Hematopoietic multipotent progenitor cell treated with erythropoietin and hydrocortisone succinate and interleukin-3 and kit ligand, for 15 days (in vitro differentiated cells): ENCODE data around the gene MAPRE3.

ENCODE experiments used
- DNase-seq: peaks from one replicate; pipeline ENCODE4 v3.0.0-alpha.2; 2015; ENCODE audit warnings: low spot score

Gene MAPRE3

DNA sequence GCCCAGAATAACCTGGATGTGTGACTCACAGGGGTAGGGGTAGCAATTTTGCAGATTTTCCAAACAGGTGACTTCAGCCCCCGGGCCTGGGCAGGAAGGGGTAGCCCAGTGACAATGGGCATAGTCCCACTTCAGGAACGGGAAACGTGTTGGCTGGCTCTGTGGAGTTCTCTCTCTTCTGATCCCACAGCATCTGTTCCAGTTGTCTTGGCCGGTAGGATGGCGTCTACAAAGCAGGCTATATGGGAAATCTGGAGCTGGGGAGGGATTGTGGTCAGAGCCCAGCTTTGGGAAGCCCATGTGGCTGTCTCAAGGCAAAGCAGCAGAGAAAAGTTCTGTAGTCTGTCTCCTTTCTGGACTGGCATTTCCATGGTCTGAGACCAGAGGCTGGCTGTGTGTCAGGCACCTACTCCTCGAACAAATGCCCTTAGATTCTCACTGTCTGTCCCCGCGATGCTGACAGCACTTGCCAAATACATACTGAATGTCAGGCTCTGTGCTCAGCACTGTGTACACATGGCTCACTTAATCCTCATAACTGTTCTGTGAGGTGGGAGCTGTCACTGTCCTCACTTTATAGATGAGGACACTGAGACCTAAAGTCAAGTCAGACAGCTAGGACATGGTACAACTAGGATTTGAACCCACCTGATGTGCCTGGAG is 44.5 kb downstream of the MAPRE3 start:
- DNase-seq = no peak

DNA sequence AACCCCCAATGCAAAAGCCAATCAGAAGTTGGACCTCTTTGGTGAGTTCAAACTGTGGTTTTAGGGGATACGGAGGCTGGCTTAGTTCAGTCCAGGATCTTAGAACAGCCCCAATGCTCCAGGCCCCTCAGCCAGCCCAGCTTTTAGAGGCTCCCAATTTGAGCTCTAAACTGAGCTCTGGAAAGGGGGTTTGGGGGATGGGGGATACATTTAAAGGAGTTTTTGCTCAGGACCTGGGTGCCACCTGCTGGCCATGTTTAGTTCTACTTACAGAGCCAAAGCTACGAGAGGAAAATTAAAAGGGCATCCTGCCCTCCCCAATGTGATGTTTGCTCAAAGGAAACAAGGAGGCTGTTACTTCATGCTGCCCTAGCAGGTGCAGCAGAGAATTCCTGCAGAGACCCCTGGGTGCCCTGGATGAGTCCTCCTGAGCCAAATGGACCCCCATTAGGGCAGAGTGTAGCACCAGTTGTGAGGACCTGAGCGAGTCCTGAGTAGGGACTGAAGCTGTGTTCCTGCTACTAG is 46.4 kb downstream of the MAPRE3 start:
- peak; percentile 47 for DNase-seq

DNA sequence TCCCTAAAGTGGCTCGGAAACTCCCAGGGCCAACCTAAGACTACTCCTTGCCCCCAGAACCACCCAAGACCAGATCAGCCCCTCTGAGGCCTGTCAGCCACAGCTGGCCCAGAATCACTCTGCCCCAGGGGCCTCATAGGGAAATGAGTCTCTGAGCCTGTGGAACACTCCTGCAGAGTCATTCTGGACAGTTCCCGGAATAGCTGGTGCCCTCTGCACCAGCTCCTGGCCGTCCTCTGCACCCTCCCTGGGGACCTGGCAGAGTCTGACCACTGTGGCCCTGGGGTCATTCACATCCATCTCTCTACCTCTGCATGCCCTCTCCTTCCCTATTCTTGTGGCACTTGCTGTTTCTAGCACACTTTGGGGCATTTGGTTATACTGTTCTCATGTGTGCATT is 47.7 kb downstream of the MAPRE3 start:
- no peak for DNase-seq

DNA sequence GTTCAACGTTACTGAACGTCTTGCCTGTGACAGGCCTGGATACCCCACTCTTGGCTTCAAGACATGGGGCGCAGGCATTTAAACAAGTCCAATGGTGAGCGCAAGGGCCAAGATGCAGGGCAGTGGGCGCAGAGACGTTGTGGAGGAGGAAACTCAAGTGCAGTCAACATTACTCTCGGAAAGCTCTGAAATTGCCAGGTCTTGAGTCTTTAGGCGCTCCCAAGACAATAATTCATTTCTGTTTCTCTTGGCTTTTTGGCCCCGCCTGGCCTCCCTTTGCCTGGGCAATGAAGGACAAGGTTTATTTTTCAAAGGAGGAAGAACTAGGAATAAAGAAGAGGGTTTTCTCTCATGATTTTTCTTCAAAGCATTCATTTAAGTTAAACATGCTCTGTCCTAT is 49.0 kb downstream of the MAPRE3 start:
- DNase-seq = no peak

DNA sequence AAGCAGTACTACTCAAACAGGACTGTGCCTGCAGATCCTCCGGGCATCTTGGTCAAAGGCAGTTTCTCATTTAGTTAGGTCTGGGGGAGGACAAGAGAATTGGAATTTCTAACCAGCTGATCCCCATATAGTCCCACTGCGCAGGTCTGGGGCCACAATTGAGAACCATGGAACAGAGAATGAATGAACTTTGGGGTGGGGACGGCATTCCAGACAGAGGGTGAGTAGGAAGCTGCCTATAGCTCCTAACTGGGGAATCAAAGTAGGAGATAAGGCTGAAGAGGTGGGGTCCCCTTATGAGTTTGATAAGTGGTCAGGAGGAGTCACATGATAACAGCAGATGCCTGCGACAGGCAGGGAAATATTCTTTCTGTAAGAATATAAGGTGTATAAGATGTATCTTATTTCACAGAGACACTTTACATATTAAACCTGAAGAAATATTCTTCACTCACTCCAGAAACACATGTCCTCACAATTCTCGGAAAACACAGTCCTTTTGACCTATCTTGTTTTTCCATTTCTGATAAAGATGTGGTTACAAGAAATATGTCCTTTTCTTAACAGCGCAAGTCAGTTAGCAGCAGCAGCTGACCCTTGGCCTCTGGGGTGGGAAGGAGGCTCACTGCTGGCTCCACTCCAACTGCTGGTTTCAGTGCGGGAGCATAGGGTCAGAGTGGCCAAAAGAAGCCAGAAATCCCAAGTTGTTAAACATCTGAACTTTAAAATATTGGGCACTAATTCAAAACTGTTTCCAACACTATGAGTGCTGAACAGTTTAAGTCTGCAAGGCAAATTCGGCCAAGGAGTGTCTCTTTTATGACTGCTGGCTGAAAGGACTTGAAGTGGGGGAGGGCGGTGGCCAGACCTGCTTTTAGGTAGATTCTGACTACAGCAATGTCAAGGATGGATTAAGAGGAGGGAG is 49.8 kb downstream of the MAPRE3 start:
- no peak for DNase-seq

DNA sequence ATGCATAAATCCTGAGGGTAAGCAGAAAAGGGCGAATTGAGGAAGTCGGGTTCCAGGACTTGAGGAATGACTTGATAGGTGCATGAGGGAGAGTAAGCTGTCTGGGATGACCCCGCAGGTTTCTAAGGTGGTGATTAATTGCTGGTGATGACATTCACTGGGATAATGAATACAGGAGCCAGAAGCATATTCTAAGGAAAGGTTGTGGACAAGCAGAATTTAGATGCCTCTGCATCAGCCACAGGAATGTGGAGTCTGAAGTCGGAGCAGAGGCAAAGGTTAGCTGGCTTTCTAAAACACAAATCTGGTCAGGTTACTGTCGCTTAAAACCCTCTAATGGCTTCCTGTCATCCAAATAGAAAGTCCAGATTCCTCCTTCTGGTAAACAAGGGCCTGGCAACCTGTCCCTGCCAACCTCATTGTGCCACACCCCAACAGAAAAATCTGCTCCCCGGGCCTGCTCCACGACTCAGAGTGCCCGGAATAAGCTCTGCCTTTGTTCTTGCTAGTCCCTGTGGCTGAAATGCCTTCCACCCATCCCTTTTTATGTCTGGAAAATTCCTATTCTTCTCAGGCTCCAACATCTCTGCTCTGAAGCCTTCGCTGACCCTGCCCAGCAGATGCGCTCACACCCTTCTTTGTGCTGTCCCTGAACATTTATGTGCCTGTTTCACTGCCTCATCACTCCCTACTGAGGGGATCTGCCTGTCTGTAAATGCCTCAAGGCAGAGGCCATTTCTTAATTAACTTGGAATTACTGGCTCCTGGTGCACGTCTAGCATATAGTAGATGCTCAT is 51.0 kb downstream of the MAPRE3 start:
- no peak for DNase-seq

DNA sequence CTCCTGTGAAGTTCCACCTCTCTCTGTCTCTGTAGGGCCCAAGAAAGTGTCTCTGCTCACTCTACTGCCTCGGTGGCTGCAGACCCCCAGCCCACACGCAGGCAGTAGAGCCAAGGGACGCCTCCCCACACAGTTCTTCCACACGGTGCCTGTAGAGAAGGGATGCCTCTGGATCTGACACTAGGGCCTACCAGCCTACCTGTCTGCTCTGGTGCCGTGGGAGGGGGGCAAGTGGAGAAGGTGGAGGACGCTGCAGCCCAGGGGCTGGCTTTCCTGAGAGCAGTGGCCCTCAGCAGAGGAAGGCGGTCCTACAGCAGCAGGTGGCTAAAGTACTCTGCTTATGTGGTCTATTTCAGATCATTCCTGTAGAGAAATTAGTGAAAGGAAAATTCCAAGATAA is 53.3 kb downstream of the MAPRE3 start:
- DNase-seq = no peak

DNA sequence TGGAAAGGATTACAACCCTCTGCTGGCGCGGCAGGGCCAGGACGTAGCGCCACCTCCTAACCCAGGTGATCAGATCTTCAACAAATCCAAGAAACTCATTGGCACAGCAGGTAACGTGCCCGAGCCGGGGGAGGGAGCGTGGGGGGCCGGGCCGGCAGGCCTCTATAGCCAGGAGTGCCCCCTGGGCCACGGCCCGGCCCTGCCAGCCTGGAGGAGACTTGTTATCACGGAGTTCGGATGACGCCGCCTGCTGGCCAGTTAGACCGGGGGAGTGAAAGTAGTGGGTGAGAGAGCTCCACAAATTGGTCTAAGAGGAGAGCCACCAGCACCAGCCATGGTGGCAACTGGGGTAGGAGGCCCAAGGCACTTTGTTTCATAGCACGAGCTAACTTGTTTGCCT is 53.8 kb downstream of the MAPRE3 start:
- DNase-seq = no peak

DNA sequence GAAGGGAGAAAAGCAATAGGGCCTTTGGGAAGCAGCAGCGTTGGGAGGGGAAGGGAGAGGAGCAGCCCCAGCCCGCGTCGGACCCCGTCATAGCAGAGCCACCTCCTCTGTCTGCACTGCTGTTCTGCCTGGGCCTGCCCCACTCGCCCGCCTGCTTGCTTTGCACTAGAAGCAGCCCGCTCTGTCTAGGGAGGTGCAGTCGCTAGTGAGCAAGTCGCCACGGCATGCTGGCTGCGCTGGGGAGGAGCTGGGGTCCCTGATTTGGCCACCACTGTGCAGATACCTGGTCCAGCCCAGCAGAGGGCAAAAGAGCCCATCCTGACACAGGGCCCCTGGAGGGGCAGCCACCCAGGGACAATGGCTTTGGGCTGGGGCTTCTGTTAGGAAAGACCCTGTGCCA is 54.4 kb downstream of the MAPRE3 start:
- no peak for DNase-seq

DNA sequence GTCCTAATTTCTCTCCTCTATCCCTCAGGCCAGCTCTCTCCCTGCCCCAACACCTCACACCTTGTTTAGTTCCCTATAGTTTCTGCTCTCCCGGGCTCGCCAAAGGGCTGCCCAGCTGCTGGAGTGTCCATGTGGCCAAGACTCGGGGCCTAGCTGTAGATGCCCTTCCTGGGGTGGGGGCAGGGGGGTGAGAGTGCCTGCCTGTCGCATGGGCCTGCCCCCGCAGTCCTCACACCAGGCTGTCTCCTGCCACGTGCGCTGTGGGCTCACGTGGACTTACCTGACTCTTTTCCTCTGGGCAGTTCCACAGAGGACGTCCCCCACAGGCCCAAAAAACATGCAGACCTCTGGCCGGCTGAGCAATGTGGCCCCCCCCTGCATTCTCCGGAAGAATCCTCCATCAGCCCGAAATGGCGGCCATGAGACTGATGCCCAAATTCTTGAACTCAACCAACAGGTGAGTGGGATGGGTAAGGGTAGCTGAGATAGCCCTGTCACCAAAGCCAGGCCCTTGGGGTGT is 54.9 kb downstream of the MAPRE3 start:
- DNase-seq = no peak

DNA sequence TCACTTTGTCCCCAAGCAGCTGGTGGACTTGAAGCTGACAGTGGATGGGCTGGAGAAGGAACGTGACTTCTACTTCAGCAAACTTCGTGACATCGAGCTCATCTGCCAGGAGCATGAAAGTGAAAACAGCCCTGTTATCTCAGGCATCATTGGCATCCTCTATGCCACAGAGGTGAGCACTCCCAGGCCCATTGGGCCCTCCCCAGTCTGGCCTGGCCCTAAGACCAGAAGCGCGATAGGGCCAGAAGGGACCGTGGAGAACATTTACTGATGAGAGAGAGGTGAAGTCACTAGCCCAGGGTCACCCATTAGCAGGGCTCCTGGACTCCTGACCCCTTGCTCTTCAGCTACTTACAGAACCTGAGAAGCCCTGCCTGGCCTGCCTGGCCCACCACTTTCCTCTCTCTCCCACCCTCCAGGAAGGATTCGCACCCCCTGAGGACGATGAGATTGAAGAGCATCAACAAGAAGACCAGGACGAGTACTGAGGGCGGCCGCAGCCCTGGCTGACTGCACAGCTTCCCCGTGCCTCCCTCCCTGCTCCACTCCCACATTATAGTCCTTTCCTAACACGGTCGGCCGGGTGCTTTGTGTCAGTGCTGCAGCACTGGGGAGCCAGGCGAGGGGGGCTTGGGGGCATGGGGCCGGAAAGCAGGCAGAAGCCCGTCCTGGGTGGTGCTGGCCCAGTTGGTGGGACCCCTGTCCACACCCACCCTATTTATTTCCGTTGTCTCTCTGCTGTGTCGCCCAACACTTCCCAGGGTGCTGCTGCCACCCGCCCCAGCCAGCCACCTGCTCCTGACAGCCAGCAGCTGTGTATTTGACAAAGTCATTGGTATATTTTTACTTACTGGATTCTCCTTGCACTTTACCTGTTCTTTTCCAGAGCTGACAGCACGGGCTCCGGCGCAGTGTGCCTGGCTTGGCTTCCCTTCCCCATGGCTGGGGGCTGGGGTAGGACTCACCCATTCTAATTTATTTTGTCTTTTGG is 55.7 kb downstream of the MAPRE3 start:
- DNase-seq = no peak

DNA sequence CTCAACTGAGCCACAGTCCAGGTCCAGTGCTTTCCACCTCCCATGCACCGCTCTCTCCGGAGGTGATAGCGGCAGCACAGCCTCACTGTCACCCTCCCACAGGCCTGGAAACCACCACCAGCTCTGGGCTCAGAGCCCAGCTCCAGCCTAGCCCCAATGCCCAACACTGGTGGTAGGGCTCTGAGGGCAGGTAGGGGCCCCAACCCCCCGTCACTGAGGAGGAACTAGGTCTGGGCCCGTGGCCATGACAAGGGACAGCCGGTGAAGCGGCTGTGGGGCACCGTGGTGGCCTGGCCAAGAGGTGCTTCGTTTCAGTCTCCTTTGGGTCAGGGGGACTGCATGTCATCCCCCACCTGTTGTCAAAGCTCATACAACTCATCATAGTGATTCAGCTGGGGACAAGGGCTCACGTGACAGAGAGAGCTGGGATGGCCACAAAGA is 56.8 kb downstream of the MAPRE3 start:
- DNase-seq = no peak

DNA sequence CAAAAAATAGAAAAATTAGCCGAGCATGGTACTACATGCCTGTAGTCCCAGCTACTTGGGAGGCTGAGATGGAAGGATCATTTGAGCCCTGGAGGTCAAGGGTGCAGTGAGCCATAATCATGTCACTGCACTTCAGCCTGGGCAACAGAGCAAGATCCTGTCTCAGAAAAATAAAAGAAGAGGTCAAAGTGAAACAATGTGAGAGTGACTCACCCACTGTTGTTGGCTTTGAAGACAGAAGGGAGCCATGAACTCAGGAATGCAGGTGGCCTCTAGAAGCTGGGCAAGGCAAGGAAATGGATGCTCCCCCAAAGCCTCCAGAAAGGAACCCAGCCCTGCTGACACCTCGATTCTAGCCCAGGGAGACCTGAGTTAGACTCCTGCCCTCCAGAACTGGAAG is 58.6 kb downstream of the MAPRE3 start:
- DNase-seq = no peak

DNA sequence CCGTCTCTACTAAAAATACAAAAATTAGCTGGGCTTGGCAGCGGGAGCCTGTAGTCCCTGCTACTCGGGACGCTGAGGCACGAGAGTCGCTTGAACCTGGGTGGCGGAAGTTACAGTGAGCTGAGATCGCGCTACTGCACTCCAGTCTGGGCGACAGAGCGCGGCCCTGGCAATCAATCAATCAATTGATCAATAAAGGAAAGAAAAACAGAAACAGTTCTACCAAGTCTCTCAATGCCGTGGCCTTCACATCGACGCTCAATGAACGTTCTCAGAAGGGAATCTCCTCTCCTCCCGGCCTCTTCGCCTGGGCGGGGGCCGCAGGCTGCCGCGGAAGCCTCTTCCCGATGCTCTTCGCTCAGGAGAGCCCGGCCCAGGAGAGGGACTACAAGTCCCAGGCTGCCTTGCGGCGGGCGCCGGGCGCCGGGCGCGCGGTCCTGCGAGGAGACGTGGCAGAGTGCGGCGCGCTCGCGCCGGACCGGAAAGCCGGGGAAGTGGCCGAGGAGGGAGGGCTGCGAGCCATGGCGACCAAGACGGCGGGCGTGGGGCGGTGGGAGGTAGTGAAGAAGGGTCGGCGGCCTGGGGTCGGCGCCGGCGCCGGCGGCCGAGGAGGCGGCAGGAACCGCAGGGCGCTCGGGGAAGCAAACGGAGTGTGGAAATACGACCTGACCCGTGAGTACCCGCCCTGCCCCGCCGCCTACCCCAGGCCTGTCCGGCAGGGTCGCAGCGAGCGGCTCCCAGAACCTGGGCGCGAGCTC is 62.2 kb downstream of the MAPRE3 start, which contains the start of gene TMEM214:
TSS of gene TMEM214 (plus strand) at position 471 of the 758 bp plus-strand sequence. CDS start at position 522, 51 bp downstream.
- peak; percentile 77 for DNase-seq

DNA sequence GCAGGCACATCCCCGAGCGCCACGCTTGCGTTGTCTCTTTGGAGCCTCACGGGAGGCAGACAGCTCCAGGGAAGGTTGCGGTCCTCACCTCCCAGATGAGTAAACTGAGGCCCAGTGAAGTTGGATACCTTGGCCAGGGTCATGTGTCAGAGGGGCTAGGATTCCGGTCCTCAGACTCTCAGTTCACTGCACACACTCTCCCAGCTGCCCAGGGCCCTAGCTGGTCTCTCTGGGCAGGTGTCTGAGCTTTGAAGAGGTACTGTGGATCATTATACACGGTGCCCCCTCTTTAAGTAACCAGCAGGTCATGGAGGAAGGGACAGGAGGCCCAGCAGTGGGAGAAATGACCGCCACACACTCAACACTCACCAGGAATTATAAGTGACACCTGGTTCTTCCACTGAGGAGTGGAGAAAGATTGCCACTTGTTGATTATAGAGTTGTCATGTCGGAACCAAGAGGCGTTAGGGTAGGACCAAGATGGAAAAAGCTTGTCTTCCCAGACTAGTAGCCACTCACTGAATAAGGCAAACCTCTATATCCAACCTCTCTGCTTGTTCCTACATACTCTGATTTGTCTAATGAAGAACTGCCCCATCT is 62.9 kb downstream of the MAPRE3 start:
- no peak for DNase-seq

DNA sequence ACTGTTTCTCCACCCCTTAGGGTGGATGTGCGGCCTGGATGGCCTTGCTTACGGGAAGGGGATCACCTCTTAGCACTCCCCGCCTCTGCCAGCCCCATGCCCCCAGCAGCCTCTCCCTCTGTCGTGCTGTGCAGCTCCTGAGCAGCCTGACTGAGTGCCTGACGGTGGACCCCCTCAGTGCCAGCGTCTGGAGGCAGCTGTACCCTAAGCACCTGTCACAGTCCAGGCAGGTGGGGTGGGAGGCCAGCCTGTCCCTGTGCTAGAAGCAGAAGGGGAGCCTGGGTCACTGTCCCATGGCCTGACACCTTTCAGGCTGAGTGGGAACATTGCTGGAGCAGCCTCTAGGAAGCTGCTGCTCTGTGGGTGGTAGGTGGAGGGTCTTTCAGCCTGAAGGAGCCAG is 67.6 kb downstream of the MAPRE3 start:
- DNase-seq = no peak

DNA sequence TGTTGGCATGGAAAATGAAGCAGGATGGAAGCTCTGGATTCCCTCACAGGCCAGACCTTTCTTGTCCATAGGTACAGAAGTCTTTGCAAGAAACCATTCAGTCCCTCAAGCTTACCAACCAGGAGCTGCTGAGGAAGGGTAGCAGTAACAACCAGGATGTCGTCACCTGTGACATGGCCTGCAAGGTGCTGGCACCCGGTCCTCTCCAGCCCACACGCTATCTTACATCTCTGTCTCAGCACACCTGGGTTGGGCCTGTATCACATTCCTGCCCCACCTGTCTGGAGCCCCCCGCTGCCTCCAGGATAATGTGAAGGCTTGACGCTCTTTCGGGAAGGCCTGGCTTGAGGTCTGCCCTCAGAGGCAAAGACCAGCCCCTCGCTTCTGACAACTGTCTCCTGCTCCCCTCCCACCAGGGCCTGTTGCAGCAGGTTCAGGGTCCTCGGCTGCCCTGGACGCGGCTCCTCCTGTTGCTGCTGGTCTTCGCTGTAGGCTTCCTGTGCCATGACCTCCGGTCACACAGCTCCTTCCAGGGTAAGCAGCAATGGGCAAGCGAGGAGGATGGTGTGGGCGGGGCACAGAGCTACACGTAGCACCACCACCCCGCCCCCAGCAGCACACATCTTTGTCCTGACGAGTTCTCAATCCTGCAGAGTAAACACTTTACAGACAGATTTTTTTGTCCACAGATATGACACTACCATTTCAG is 68.3 kb downstream of the MAPRE3 start:
- no peak for DNase-seq

DNA sequence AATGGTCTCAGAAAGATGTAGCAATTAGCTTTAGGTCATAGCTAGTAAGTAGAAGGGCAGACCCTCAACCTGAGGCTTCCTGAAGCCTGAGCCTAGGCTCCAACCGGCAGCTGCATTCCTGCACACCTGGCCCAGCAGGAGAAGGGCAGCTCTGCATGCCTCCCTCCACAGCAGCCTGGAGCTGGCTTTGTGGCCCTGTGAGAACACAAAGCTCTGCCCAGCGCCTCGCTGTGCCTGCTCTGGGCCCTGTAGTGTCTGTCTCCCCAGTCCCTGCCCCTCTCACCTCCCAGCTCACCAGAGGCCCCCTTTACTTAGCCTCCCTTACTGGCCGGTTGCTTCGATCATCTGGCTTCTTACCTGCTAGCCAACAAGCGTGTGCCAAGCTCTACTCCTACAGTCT is 69.0 kb downstream of the MAPRE3 start:
- no peak for DNase-seq

DNA sequence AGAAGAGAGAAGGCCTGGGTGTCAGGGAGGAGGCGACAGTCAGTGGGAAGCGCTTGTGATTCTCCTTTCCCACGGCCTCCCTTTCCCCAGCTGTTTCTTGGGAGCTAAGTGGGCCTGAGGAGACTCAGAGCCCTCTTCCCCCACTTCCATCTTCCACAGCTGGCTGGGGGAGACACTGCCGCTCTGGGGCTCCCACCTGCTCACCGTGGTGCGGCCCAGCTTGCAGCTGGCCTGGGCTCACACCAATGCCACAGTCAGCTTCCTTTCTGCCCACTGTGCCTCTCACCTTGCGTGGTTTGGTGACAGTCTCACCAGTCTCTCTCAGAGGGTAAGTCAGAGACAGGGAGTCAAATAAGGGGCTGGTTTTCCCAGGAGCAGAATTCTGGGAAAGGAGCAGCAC is 69.4 kb downstream of the MAPRE3 start:
- no peak for DNase-seq
